Cardiac septum (tissue), 1 donor: ENCODE measurements around the gene OXT. TPM values are rescaled to one million over a fixed set of nuclear protein-coding genes. Genes with fewer than 3 reads are reported as not detected.

Experiments used
- DNase-seq: peaks from one replicate; pipeline ENCODE4 v3.0.0-alpha.2; 2020; ENCODE audit warnings: low spot score
- intact Hi-C: fragments of 100-400 bp; cut with DNase I; formaldehyde crosslinking; loops from one replicate; pipeline ENCODE4 v1.14.0; 2022
- total RNA-seq: library from RNA; stranded (reverse); fragmentation: NEBNext Ultra II Directional; extraction: Animal tissue kit (Norgen Biotek cat#: 25700); gene quantifications from one replicate; pipeline ENCODE4 v1.2.1, GENCODE V29; 2021
- donor health status: DM: no; HTN: no; CAD: no.

The OXT gene
- total RNA-seq, 1 donor from 2014 or later: not detected

DNA sequence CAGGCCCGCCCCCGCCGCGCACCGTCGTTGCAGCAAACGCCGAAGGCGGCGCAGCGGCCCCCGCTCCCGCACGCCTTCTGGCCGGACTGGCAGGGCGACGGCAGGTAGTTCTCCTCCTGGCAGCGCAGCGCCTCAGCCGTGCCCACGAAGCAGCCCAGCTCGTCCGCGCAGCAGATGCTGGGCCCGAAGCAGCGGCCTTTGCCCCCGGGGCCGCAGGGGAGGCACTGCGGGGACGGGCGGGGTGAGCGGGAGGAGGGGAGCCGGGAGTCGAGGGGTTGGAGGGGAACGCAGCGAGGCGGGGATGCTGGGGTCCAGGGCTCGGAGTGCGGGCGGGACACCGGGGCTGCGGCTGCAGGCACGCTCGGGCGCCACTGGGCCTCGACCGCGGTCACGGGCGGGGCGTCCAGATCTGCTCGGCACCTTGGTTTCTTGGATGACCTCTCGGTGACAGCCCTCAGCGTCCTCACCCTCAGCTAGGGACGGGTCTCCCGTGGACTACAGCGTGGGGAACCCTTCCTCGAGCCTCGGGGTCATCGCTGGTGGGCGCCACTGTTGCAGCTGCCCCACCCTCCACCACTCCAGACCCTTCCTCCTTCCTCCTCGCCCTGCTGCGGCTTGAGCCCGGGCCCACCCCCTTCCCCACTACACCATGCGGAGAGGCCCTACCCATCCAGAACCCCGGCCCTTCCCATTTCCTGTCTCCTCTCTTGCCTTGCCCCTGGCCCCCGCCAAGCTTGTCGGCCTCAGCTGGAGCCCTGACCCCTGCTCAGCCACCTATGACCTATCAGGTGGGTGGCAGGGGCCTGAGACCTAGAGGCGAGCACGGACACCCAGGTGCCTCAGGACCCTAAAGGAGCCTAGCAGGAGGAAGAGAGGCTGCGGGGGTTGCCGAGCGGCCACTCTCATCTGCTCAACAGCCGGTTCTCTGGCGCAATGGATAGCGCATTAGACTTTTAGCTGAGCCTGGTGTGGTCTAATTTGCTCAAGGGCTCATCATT lies 11.8 kb downstream of the OXT start:
- DNase-seq: no peak
- intact Hi-C loops: no loop called here

DNA sequence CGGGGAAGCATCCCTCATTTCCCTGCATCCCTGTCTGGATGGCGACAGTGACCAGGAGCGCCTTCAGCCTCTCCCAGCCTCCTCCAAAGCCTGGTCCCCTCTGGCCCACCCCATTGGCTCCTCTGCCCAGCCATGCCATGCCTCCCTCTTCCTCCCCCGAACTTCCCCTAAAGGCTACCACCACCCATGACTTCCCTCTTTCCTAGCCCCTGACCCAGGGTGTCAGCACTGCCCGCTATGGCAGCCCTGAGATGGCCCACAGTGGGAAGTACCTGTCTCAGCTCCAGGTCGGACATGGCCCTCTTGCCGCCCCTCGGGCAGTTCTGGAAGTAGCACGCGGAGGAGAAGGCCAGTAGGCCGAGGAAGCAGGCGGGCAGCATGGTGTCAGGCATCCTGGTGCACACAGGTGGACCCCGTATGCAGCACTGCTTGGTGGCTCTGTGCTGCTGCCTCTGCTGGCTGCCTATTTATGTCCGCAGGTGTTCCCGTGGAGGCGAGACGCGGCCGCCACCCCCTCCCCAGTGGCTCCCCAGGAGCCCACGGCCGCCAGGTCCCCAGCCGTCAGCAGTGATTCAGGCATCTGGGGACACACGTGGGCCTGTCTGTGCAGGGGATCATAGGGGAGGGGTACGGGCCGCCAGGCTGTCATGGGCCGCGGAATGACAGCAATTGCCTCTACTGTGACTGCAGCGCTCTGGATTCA lies 13.0 kb downstream of the OXT start, which contains the start of gene AVP:
TSS of gene AVP (minus strand) at position 442 of the 703 bp plus-strand sequence. CDS start at position 392, 50 bp downstream.
- intact Hi-C loops: no loop called here
- DNase-seq: no peak

DNA sequence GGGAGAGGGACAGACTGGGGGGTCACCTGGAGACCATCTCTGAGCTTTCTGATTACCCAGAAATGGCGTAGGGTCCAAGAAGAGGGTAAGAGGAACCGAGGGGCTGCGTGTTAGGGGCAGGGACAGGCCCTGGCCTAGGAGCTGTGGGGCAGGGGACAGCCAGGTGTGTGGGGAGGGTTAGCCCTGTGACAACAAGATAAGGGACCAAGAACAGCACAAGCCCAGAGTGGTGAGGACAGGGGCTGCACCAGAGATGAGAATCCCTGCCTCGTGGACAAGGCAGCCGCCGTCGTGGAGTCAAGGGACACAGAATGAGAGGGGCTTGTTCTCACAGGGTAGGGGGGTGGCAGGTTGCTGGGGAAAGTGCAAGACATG lies 13.6 kb downstream of the OXT start:
- DNase-seq: no peak
- intact Hi-C loops: no loop called here

DNA sequence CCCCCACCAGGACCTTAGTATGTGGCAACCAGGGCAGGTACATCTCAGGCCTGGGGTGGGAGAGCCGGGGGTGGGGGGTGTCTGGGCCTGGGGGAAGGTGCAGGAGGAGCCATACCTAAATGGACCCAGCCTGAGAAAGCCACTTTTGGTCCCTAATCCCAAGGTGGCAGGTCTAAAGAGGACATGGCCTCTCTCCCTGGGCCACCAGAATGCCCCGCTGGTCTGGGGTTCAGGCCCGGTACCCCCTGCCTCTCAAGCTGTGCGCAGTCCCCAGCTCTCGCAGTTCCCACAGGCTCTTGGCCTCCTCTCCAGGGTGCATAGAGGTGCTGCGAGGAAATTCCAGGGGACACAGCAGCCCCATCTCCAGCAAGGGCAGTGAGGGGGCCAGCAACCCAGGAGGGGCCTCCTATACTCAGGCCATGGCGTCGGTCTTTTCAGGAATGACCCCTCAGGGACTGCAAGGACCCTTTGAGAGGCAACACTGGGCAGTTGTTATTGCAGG lies 14.2 kb downstream of the OXT start:
- intact Hi-C loops: no loop called here
- DNase-seq: no peak

DNA sequence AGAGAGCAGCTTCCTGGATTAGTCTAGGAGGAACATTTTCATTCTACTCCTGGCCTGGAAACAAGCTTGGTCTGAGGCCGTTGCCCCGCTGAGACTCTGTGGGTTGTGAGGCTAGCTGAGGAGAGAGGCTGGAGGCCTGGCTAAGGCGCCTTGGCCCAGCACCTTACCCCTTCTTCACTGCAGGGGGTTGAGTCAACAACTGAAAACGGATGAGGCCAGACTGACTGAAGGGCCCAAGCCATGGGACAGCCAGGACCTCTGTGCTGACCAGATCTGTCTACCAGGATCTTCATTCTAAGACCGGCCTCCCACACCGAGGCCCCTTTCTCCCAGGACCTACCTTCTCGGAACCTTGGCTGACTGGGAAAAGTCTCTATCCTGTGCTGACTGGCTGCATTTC lies 16.6 kb downstream of the OXT start:
- intact Hi-C loops: no loop called here
- DNase-seq: no peak

DNA sequence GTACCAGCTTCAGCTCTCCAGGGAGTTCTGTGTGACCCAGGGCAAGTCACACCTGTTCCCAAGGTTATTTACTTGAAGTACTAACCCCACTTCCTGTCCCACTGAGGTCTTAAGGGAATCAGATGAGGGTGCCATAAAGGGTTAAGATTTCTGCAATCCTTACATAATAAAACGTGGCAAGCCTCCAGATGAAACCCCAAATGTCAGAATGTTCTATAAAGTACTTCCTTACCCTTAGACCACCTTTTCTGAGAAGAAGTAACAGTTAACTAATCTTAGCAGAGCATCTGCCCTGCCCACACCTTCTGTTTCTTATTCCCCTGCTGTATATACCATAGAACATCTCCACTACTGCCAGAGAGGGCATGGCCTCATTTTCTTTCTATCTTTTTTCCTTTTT lies 19.1 kb downstream of the OXT start:
- intact Hi-C loops: no loop called here
- DNase-seq: no peak

DNA sequence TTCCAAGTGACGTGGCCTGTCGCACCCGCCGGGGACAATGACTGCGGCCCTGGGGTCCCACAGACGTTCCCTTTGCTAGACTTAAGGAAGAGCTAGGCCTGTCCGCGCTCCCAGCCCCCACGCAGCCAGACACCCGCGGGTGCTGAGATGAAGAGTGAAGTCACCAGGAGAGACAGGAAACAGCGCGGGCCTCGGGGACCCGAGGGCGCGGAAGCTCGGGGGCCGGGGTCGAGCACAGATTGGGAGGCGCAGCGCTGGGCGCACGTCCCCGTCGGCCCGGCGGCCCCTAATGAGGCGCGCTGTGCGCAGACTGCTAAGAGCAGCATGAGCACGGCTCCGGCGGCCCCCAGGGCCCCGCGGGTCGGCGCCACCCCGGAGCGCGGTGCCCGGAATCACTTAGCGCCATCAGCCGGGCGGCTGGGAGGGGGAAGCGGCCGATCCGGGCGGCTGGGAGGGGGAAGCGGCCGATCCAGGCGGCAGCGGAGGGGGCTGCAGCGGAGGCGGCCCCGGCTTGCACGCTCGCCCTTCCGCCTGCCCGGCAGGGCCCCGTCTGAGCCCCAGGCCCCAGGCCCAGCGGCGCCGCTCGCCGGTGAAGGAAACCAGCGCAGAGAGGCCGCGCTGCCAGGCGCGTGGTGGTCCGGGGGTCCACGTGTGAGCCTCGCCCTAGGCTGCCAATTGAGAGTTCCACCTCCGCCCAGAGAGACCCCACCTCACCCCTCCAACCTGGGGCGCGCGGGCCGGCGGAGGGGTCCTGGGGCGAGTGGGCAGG lies 21.4 kb downstream of the OXT start:
- no peak for DNase-seq
- intact Hi-C loops: no loop called here

DNA sequence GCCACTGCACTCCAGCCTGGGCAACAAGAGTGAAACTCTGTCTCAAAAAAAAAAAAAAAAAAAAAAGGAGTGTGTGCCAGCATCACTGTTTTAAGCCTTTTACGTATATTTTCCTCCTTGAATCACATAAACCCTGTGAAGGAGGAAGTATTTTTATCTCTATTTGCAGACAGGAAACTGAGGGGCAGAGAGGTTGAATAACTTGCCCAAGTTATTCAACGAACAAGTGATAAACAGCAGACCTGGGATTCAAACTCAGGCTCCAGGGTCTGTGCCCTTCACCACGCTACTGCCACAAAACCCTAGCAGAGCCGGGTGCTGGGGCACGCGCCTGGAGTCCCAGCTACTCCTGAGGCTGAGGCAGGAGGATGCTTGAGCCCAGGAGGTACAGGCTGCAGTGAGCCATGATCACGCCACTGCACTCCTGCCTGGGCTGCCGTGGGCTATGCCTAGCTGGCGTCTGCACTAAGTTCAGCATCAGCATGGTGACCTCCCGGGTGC lies 22.5 kb downstream of the OXT start:
- intact Hi-C loops: no loop called here
- no peak for DNase-seq

DNA sequence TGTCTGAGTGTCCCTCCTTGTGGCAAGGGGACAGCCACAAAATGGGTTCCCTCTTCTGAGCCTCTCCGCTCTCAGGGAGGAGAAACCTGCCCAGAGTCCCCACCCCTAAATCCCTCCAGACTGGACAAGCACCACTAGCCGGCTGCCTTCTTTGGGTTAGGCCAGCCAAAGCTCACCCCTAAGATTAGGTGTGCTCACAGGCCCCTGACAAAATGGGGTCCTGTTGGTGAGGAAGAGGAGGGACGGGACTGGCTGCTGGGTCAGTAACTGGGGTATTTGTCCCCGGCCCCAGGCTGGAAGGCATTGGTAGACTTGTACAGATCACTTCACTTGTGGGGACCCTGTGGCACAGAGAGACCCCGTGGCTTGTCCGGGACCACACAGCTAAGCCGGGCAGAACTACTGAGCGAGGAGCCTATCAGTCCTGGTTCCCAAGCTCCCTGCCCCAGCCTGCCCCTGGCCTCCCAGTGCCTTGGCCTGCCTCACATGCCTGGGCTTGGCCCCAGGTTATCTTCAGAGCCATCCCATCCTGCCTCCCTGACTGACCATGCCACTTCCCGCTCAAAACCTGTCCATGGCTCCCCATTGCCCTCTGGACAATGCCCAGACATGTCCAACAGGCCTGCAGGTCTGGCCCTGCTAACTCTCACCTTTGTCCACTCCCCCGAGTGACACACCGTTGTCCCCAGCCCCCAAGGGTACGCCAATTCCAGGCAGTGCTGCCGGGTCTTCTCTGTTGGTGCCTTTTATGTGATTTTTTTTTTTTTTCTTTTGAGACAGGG lies 23.6 kb downstream of the OXT start:
- DNase-seq: no peak

DNA sequence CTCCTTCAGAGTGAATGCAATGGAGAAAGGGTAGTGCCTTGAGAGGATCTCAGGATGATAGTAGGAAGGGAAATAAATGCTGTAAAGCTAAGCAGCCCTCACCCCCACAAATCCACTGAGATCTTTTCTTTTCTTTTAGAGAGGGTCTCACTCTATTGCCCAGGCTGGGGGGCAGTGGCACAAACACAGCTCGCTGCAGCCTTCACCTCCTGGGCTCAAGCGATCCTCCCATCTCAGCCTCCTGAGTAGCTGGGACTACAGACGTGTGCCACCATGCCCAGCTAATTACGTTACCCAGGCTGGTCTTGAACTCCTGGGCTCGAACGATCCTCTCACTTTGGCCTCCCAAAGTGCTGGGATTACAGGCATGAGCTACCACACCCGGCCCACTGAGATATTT lies 29.1 kb downstream of the OXT start:
- DNase-seq: no peak
- intact Hi-C loops: no loop called here

More for the DNA sequence above, 23.6 kb downstream of the OXT start:
- intact Hi-C loops: no loop called here

DNA sequence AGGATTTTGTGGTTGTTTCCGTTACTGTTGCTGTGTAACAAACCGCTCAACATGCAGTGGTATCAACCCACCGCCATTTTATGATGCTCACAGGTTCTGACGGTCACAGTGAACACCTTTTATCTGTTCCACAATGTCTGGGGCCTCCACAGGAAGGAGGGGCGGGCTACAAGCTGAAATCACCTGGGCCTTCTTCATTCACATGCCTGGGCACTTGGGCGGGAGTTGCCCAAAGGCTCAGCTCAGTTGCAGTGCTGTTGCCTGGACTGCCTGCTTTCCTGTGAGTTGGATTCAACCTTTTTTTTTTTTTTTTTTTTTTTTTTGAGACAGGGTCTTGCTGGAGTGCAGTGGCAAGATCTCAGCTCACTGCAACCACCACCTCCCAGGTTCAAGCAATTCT lies 29.8 kb downstream of the OXT start:
- no peak for DNase-seq
- intact Hi-C loops: no loop called here

DNA sequence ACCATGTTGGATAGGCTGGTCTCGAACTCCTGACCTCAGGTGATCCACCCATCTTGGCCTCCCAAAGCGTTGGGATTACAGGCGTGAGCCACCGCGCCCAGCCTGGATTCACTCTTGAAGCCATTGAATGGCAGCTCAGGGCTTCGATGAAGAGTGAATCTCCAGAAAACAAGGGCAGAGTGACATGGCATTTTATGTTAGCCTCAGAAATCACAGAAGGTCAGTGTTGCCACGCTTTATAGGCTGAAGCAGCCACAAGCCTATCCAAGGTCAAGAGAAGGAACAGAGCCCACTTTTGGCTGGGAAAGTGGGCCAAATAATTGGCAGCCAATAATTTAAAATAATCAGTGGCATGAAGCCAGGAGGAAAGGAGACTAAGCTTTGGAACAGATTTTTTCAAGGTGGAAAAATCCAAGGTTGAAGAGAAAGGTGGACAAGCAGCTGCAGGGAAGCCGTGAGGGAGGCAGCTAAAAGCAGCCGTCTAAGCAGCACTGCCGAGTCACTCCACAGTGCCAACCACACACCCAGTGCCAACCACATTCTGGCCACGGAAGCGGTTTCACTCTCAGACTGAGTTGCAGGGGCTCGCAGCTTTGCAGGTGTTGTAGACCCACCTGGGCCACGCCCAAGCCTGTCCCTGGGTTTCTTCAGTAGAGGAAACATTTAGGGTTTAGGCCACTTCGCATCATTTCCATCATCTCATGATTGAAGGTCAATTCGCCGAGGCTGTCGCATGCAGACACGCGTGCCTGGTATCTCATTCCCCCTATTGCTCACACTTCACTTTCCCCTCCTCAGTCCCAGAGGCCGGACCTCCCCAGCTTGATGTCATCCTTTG lies 30.5 kb downstream of the OXT start:
- intact Hi-C loops: no loop called here
- DNase-seq: no peak

DNA sequence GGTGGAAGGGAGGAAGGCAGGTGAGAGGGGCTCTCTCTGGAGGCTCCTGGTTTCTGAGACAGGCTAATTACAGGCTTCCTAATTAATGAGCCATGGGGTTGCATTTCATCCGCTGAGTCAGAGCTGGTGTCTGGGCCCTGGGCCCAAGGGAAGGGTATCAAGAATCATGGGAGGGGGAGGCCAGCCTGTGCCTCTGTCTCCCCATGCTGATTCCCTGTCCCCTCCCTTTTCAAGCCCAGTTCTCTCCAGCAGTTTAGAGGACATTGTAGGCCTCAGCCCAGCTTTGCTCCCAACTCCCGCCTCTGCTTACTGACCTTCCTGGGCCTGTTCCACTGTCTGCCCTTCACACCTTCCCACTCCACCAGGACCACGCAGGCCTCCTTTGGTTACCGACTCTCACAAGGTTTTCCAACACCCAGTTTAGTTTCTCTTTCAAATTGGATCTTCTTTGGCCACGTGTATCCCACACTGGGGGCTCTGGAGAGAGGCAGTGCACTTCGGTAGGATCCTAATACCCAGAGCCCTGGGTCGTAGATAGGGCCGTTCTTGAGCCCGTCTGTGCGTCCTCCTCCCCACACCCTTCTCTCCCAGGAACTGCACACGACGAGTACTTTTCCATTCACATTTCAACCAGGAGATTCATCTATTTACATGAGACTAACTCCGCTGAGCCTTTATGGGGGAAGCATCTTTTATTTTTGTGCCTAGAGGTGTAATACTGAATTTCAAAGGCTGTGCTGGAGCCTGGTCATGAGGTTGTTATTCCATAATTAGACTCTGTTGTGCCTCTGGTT lies 31.4 kb downstream of the OXT start:
- no peak for DNase-seq
- intact Hi-C loops: no loop called here

DNA sequence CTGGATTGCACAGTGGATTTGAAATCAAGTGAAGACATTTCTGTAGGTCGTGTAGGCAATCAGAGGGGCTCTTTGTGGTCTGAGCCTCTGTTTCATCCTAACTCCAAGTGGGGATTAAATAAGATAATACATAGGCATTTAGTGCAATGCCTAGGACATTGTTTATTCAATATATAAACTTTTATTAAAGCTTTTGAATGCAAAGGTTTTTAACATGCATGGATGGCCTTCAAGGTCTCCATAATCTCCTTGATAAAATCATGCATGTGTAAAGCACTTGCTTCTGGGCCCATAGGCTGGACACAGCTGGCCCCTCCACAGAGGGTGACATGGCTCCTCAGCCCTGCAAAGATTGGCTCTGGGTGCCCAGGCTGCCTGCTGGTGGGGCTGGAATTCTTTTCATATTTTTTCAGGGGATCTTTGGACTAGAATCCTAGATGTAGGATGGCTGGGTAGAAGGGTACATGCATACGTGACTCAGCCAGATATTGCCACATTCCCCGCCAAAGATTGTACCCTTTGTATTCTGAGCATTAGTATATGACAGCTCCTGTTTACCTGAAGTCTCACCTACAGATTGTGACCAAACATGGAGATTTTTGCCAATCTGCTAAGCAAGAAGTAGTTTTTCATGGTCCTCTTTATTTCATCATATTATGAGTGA lies 32.1 kb downstream of the OXT start:
- intact Hi-C loops: no loop called here
- no peak for DNase-seq

DNA sequence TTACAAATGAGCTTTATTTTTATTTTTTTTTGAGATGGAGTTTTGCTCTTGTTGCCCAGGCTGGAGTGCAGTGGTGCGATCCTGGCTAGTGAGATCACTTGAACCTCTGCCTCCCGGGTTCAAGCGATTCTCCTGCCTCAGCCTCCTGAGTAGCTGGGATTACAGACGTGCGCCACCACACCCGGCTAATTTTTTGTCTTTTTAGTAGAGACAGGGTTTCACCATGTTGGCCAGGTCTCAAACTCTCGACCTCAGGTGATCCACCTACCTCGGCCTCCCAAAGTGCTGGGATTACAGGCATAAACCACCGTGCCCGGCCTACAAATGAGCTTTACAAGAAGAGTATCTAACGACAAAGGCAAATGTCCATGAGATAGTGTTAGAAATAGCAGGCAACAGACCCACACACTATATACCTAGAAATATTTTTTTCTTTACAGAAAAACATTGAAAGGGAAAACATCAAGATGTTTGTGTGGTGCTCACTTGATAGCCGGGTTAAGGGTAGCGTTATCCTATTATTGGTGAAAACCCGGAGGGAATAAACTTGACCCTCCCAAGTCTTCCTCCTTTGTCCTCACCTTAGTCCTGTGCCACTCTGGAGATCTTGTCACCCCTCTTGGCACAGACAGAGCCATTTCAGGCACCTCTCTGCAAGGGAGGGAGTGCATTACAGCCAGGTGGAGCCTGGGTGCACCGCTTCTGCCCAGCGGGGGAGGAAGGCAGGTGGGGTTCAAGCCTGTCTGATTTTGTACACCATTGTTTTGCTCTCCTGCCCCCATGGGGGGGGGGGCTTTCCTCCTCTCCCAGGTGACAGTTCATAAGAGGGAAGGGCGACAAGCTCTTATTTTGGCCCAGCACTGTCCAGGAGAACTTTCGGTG lies 34.1 kb downstream of the OXT start:
- intact Hi-C loops: no loop called here

DNA sequence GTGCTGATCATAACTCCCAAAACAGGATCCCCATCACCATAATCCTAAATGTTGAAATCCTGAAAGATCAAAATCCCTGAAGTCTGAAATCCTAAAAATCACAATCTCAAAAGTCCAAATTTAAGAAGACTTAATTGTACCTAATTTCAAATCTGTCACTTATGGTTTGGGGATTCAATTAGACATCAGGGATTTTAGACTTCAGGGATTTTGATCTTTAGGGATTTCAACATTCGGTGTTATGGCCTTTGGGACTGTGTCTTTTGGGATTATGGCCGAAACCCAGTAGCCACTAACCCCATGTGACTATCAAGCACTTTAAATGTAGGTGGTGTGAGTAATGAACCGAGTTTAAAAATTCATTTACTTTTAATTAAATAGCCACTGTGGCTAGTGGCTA lies 34.8 kb downstream of the OXT start:
- intact Hi-C loops: no loop called here
- no peak for DNase-seq

More for the DNA sequence above, 34.1 kb downstream of the OXT start:
- DNase-seq: no peak
